NCI-H510A treated with DMSO at 0.1 percent for 48 hours (cell line): ENCODE results near the gene CDRT15.
"Not testable (repeated sequence)": the region's sequence is repeated elsewhere in the genome, so short reads cannot be mapped to it uniquely, and the experiment has no call there.

Source experiments
- DNase-seq: peaks from one replicate; lab custom pipeline; 2025; lab: John Stamatoyannopoulos, UW

CDRT15 gene

GRCh38 chr17:14236762-14237161 is at the start of gene CDRT15:
TSS of gene CDRT15 (minus strand) at chr17:14236862. CDS start at chr17:14236833, 29 bp downstream.
- not testable (repeated sequence) for DNase-seq

GRCh38 chr17:14282726-14283125 is 46.1 kb upstream of the CDRT15 start:
- no peak for DNase-seq

GRCh38 chr17:14281530-14281929 is 44.9 kb upstream of the CDRT15 start:
- DNase-seq: no peak

GRCh38 chr17:14276535-14277250 is 40.0 kb upstream of the CDRT15 start:
- no peak for DNase-seq

- DNase-seq: no peak
Observed at GRCh38 chr17:14270508-14270907, 33.8 kb upstream of the CDRT15 start.

- DNase-seq: no peak
Observed at GRCh38 chr17:14269473-14269872, 32.8 kb upstream of the CDRT15 start.

GRCh38 chr17:14268264-14268663 is 31.6 kb upstream of the CDRT15 start:
- DNase-seq: no peak

- no peak for DNase-seq
Observed at GRCh38 chr17:14261406-14261805, 24.7 kb upstream of the CDRT15 start.

GRCh38 chr17:14245629-14246028 is 9.0 kb upstream of the CDRT15 start:
- no peak for DNase-seq

- no peak for DNase-seq
Observed at GRCh38 chr17:14245002-14245401, 8.3 kb upstream of the CDRT15 start.

GRCh38 chr17:14239271-14239670 is 2.6 kb upstream of the CDRT15 start:
- not testable (repeated sequence) for DNase-seq

- DNase-seq: not testable (repeated sequence)
Observed at GRCh38 chr17:14236032-14236431, 630 bp downstream of the CDRT15 start.

GRCh38 chr17:14235047-14235446 is 1.6 kb downstream of the CDRT15 start:
- not testable (repeated sequence) for DNase-seq

- DNase-seq: not testable (repeated sequence)
Observed at GRCh38 chr17:14231187-14231586, 5.5 kb downstream of the CDRT15 start.

- no peak for DNase-seq
Observed at GRCh38 chr17:14228903-14229302, 7.8 kb downstream of the CDRT15 start.

GRCh38 chr17:14227052-14227451 is 9.6 kb downstream of the CDRT15 start:
- no peak for DNase-seq

GRCh38 chr17:14225254-14225980 is 11.2 kb downstream of the CDRT15 start:
- DNase-seq: no peak

- no peak for DNase-seq
Observed at GRCh38 chr17:14222611-14223010, 14.1 kb downstream of the CDRT15 start.

- DNase-seq: no peak
Observed at GRCh38 chr17:14214271-14214670, 22.4 kb downstream of the CDRT15 start.

- no peak for DNase-seq
Observed at GRCh38 chr17:14212401-14212800, 24.3 kb downstream of the CDRT15 start.

- no peak for DNase-seq
Observed at GRCh38 chr17:14211801-14212200, 24.9 kb downstream of the CDRT15 start.

- DNase-seq: no peak
Observed at GRCh38 chr17:14211246-14211645, 25.4 kb downstream of the CDRT15 start.

GRCh38 chr17:14209215-14209614 is 27.4 kb downstream of the CDRT15 start:
- no peak for DNase-seq
